ENCODE results near the gene P4HA2.

DNA sequence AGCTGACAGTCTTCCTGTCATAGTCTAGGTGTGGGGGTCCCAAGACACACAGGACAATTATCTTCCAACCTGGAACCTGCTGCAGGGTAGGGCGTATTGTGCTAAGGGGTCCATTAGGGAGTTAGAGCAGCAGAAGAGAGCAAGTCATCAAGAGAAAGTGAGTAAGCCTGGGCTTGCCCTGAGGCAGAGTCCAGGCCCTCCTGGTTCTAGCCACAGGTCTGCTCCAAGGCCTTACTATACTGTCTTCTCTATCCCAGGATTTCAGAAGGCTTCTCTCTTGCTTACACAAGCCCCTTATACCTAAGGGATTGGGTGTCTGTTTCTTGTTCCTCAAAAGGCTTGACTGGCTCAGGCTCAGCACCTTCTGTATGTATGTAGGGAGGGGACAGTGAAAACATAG lies 7.7 kb downstream of the P4HA2 start:
- TF ChIP-seq, protein P1, sequence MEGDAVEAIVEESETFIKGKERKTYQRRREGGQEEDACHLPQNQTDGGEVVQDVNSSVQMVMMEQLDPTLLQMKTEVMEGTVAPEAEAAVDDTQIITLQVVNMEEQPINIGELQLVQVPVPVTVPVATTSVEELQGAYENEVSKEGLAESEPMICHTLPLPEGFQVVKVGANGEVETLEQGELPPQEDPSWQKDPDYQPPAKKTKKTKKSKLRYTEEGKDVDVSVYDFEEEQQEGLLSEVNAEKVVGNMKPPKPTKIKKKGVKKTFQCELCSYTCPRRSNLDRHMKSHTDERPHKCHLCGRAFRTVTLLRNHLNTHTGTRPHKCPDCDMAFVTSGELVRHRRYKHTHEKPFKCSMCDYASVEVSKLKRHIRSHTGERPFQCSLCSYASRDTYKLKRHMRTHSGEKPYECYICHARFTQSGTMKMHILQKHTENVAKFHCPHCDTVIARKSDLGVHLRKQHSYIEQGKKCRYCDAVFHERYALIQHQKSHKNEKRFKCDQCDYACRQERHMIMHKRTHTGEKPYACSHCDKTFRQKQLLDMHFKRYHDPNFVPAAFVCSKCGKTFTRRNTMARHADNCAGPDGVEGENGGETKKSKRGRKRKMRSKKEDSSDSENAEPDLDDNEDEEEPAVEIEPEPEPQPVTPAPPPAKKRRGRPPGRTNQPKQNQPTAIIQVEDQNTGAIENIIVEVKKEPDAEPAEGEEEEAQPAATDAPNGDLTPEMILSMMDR (IDR thresholded peaks at IDR 0.05; ENCODE audit: poor library complexity) = no peak
- no peak for TF ChIP-seq EZH2phosphoT487 (IDR thresholded peaks at IDR 0.05; ENCODE audit: low read depth, severe bottlenecking, unreplicated experiment)
